ENCODE results near the gene DTNB.
"Not testable (repeated sequence)": the region's sequence is repeated elsewhere in the genome, so short reads cannot be mapped to it uniquely, and the experiment has no call there.

The DTNB gene

DNA sequence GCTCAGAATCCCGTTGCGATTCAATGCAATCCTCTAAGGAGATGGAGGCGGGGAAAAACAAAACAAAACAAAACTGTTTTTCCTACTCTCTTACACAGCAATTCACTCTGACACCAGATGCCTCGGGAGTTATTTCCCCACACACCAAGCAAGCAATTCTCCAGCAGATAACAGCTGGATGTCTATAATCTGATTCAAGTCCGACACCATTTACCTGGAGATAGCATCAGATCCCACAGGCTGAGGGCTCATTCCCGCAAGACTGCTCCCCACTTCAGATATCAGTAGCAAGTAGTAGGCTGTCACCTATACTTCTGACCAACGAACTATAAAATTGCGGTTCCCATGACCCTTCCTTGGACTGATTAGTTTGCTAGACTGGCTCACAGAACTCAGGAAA lies 58.7 kb downstream of the DTNB start:
- Histone ChIP-seq H3K4me3 (ENCODE audit: low read depth, low read length) (no peak overlapping the region), H3K9me3 (ENCODE audit: severe bottlenecking) (no peaks in the 10 kb centered on the region), H3K27ac (no peak overlapping the region), H3K27me3 (ENCODE audit: insufficient read depth, low read depth, severe bottlenecking) (no peaks in the 10 kb centered on the region), H3K36me3 (no peaks in the 10 kb centered on the region)
- no peak for DNase-seq
- TF ChIP-seq, protein P1, sequence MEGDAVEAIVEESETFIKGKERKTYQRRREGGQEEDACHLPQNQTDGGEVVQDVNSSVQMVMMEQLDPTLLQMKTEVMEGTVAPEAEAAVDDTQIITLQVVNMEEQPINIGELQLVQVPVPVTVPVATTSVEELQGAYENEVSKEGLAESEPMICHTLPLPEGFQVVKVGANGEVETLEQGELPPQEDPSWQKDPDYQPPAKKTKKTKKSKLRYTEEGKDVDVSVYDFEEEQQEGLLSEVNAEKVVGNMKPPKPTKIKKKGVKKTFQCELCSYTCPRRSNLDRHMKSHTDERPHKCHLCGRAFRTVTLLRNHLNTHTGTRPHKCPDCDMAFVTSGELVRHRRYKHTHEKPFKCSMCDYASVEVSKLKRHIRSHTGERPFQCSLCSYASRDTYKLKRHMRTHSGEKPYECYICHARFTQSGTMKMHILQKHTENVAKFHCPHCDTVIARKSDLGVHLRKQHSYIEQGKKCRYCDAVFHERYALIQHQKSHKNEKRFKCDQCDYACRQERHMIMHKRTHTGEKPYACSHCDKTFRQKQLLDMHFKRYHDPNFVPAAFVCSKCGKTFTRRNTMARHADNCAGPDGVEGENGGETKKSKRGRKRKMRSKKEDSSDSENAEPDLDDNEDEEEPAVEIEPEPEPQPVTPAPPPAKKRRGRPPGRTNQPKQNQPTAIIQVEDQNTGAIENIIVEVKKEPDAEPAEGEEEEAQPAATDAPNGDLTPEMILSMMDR (IDR thresholded peaks at IDR 0.05; ENCODE audit: low read depth, low read length) = no peak

DNA sequence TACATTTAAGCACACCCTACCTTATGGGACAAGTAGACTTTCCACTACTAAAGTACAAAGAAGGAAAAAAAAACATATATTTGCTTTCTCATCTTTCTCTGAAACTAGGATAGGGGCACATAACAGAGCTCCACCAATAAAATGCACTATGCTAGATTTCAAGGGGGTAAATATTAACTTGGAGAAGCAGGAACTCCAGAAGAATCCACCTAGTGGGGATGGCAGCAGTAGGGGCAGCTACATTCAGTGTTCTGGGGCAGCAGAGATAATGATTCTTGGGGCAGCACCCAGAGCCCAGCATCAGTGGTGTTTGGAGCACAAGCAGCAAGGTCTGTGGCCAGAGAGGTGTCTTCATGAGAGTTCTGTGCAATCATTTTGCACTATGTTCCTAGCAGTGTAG lies 64.7 kb downstream of the DTNB start:
- H3K9me3 ChIP-seq (ENCODE audit: severe bottlenecking) = no peaks in the 10 kb centered on the region
- TF ChIP-seq, protein P1 (IDR thresholded peaks at IDR 0.05; ENCODE audit: low read depth, low read length) = no peak
- H3K4me3 ChIP-seq (ENCODE audit: low read depth, low read length) = no peak overlapping the region
- no peak for DNase-seq
- no peak overlapping the region for H3K27ac ChIP-seq
- no peaks in the 10 kb centered on the region for H3K27me3 ChIP-seq (ENCODE audit: insufficient read depth, low read depth, severe bottlenecking)
- H3K36me3 ChIP-seq = no peaks in the 10 kb centered on the region

DNA sequence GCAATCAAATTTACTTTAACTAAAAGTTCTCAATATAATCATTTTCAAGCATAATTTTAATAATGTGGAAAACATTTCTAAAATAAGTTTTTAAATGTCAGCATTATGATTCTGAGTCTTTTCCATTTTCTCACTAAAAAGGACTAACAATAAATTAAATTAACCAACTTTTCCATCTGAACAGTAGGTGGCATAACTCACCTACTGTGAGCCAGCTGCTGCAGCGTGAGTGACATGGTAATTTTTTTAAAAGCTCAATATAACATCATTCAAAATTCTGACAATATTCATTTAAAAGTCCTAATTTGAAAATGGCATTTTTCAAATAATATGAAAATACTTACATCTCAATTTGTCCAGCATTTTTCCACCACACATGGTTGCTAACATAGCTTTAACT lies 66.5 kb downstream of the DTNB start:
- DNase-seq = no peak
- H3K27me3 ChIP-seq (ENCODE audit: insufficient read depth, low read depth, severe bottlenecking) = no peaks in the 10 kb centered on the region
- TF ChIP-seq, protein P1 (IDR thresholded peaks at IDR 0.05; ENCODE audit: low read depth, low read length) = peak; percentile 36; the same call in 1 of the 2 replicates
- no peak overlapping the region for H3K4me3 ChIP-seq (ENCODE audit: low read depth, low read length)
- no peaks in the 10 kb centered on the region for H3K36me3 ChIP-seq
- no peak overlapping the region for H3K27ac ChIP-seq
- H3K9me3 ChIP-seq (ENCODE audit: severe bottlenecking) = no peaks in the 10 kb centered on the region

DNA sequence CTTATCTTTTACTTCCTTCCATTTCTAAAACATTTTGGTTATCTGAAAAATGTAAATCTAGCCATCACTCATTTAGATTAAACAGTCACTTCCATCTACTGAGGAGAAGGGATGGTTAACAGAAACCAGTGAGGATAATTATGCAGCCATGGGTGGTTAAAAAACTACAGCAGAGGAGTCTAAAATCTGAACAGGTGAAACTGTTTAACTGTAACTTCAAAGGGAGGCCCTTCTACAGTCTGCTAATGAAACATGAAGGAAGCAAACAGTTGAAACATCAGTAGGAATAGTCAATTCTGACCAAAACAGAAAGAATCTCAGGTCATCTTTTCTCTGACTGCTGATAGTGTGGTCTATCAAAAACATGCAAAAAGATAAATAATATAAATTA lies 71.0 kb downstream of the DTNB start:
- H3K4me3 ChIP-seq (ENCODE audit: low read depth, low read length) = no peak overlapping the region

DNA sequence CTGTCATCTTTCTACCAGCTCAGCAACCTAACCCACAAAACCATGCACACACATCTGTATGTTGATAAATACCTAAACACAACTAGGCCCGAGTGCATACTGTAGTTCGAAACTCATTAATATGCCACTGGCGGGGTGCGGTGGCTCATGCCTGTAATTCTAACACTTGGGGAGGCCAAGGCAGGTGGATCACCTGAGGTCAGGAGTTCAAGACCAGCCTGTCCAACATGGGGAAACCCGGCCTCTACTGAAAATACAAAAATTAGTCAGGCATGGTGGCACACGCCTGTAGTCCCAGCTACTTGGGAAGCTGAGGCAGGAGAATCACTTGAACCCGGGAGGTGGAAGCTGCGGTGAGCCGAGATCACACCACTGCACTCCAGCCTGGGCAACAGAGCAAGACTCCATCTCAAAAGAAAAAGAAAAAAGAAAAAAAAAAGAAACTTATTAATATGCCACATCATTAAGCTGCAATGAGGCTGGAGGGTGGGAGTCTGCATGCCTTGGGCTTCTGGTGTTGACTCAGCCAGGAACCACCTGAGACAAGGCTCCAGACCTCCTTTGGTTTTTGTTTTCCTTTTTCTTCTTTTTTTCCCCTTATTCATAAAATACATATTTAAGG lies 71.6 kb downstream of the DTNB start:
- H3K4me3 ChIP-seq (ENCODE audit: low read depth, low read length); H3K27ac ChIP-seq; DNase-seq: not testable (repeated sequence)

More for the DNA sequence above, 71.0 kb downstream of the DTNB start:
- H3K27ac ChIP-seq = no peak overlapping the region
- TF ChIP-seq, protein P1 (IDR thresholded peaks at IDR 0.05; ENCODE audit: low read depth, low read length) = no peak
- no peaks in the 10 kb centered on the region for H3K36me3 ChIP-seq
- DNase-seq = no peak
- no peaks in the 10 kb centered on the region for H3K27me3 ChIP-seq (ENCODE audit: insufficient read depth, low read depth, severe bottlenecking)
- no peaks in the 10 kb centered on the region for H3K9me3 ChIP-seq (ENCODE audit: severe bottlenecking)

DNA sequence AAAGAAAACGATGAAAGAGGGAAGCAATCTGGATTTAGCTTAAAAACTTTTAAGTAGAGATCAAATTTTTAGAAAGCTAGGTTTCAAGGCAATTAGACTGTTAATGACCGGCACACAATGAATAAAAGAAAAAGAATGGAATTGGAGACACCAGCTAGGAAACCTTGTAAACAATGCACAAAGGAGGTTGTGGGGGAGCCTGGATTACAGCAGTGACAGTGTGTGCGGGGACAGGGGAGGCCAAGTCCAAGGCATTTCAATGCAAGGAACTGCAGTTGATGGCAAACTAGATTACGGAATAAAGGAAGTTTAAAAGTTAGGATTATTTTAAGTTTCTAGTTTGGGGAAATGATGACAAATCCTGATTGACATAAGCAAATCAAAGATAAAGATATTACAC lies 74.5 kb downstream of the DTNB start:
- DNase-seq = no peak
- no peaks in the 10 kb centered on the region for H3K27me3 ChIP-seq (ENCODE audit: insufficient read depth, low read depth, severe bottlenecking)
- H3K9me3 ChIP-seq (ENCODE audit: severe bottlenecking) = no peaks in the 10 kb centered on the region
- H3K36me3 ChIP-seq = no peaks in the 10 kb centered on the region
- TF ChIP-seq, protein P1 (IDR thresholded peaks at IDR 0.05; ENCODE audit: low read depth, low read length) = no peak
- no peak overlapping the region for H3K4me3 ChIP-seq (ENCODE audit: low read depth, low read length)
- H3K27ac ChIP-seq = no peak overlapping the region

More for the DNA sequence above, 71.6 kb downstream of the DTNB start:
- H3K36me3 ChIP-seq; H3K27me3 ChIP-seq (ENCODE audit: insufficient read depth, low read depth, severe bottlenecking); H3K9me3 ChIP-seq (ENCODE audit: severe bottlenecking): not testable (repeated sequence)
